OCI-LY1 (cell line): Measurements from ENCODE around the gene RAD23A.

ENCODE experiments used
- H2AFZ ChIP-seq: fragments of 200-600 bp; sonication (generic), shearing (Covaris generic); 2 replicates; pipeline ENCODE4 v1.6.0; 2014; ENCODE audit warnings: antibody characterized with exemption, mild to moderate bottlenecking, low read length
- H3F3A ChIP-seq: fragments of 200-600 bp; sonication (generic), shearing (Covaris generic); 2 replicates; pipeline ENCODE4 v1.6.0; 2014; ENCODE audit warnings: mild to moderate bottlenecking, antibody characterized with exemption, low read length, moderate library complexity; ENCODE audit not compliant: insufficient read depth
- H3K27ac ChIP-seq: fragments of 200-600 bp; sonication (generic); 2 replicates; pipeline ENCODE4 v1.5.1; 2014; ENCODE audit warnings: low read length, mixed run types, mild to moderate bottlenecking, low read depth; ENCODE audit not compliant: poor library complexity, severe bottlenecking
- H3K27me3 ChIP-seq: fragments of 200-600 bp; sonication (generic); 2 replicates; pipeline ENCODE4 v1.6.0; 2014; ENCODE audit warnings: antibody characterized with exemption, mild to moderate bottlenecking, low read length, moderate library complexity; ENCODE audit not compliant: insufficient read depth
- H3K36me3 ChIP-seq: fragments of 200-600 bp; sonication (generic); 2 replicates; pipeline ENCODE4 v1.6.1; 2014; ENCODE audit warnings: mild to moderate bottlenecking, antibody characterized with exemption, low read length, moderate library complexity, mixed read lengths; ENCODE audit not compliant: insufficient read depth
- H3K4me1 ChIP-seq: fragments of 200-600 bp; sonication (generic); 2 replicates; pipeline ENCODE4 v1.5.1; 2014; ENCODE audit warnings: mild to moderate bottlenecking, low read length, moderate library complexity; ENCODE audit not compliant: insufficient read depth, severe bottlenecking
- H3K4me2 ChIP-seq: fragments of 200-600 bp; sonication (generic), shearing (Covaris generic); 2 replicates; pipeline ENCODE4 v1.6.1; 2014; ENCODE audit warnings: low read length
- H3K4me3 ChIP-seq: fragments of 200-600 bp; sonication (generic); 2 replicates; pipeline ENCODE4 v1.5.1; 2014; ENCODE audit warnings: low read length, low read depth, mild to moderate bottlenecking, mixed read lengths; ENCODE audit not compliant: poor library complexity, severe bottlenecking
- H3K79me2 ChIP-seq: fragments of 200-600 bp; shearing (Covaris generic); 2 replicates; pipeline ENCODE4 v1.6.1; 2016; ENCODE audit warnings: mixed run types, low read length, mixed read lengths; ENCODE audit not compliant: insufficient read depth
- H3K9ac ChIP-seq: fragments of 200-600 bp; sonication (generic), shearing (Covaris generic); 2 replicates; pipeline ENCODE4 v1.6.1; 2014; ENCODE audit warnings: mild to moderate bottlenecking, low read length, mixed read lengths
- H3K9me2 ChIP-seq: fragments of 200-600 bp; sonication (generic), shearing (Covaris generic); 2 replicates; pipeline ENCODE4 v1.6.1; 2014; ENCODE audit warnings: low read depth, mild to moderate bottlenecking, low read length, mixed read lengths
- H3K9me3 ChIP-seq: fragments of 200-600 bp; shearing (Covaris generic); 2 replicates; pipeline ENCODE4 v1.6.1; 2014; ENCODE audit warnings: low read length, mixed read lengths
- H4K20me1 ChIP-seq: fragments of 200-600 bp; sonication (generic), shearing (Covaris generic); 2 replicates; pipeline ENCODE4 v1.6.0; 2016; ENCODE audit warnings: mild to moderate bottlenecking, low read length; ENCODE audit not compliant: insufficient read depth
- CTCF ChIP-seq: fragments of 200-600 bp; sonication (generic), shearing (Covaris generic); IDR thresholded peaks from 2 replicates; pipeline ENCODE4 v1.5.1; 2017; ENCODE audit warnings: mild to moderate bottlenecking, antibody characterized with exemption, low read length, moderate library complexity, mixed read lengths
- EZH2 ChIP-seq: fragments of 200-600 bp; sonication (generic), shearing (Covaris generic); IDR thresholded peaks from 2 replicates; pipeline ENCODE4 v1.8.0; 2017; ENCODE audit warnings: borderline replicate concordance, mixed run types, mild to moderate bottlenecking, antibody characterized with exemption, low read length, moderate library complexity, mixed read lengths

RAD23A gene

GRCh38 chr19:12994701-12995595 lies 49.3 kb downstream of the RAD23A start, which contains the start of gene NFIX:
NFIX (plus strand) TSS chr19:12995475; CDS start chr19:12995838, 363 bp downstream.
- H3K4me3 ChIP-seq: peak within 1 kb of the TSS; percentile 47
- no peaks in the 10 kb centered on the region for H3K9me2 ChIP-seq
- no peaks in the 10 kb centered on the region for H3K4me1 ChIP-seq
- no peak for TF ChIP-seq CTCF
- no peak for TF ChIP-seq EZH2
- no peaks in the 10 kb centered on the region for H4K20me1 ChIP-seq
- peaks cover 7% of the 10 kb centered on the region; the same call in 1 of the 2 replicates for H3K27me3 ChIP-seq
- no peak within 1 kb of the TSS for H3K27ac ChIP-seq
- H3K9me3 ChIP-seq: no peaks in the 10 kb centered on the region
- H3K9ac ChIP-seq: no peak within 1 kb of the TSS
- H3K36me3 ChIP-seq: no peaks in the 10 kb centered on the region
- no peak within 1 kb of the TSS for H2AFZ ChIP-seq
- H3F3A ChIP-seq: no peaks in the 10 kb centered on the region
- no peaks in the 10 kb centered on the region for H3K79me2 ChIP-seq
- peak within 1 kb of the TSS; percentile 52 for H3K4me2 ChIP-seq

GRCh38 chr19:12995596-12996405 lies 50.1 kb downstream of the RAD23A start:
- H3K36me3 ChIP-seq: no peaks in the 10 kb centered on the region
- H3K9me3 ChIP-seq: no peaks in the 10 kb centered on the region
- H3K4me3 ChIP-seq: no peak overlapping the region
- no peak for TF ChIP-seq EZH2
- no peak for TF ChIP-seq CTCF
- no peak overlapping the region; the same call in 1 of the 2 replicates for H3K4me2 ChIP-seq
- no peaks in the 10 kb centered on the region for H4K20me1 ChIP-seq
- H3K4me1 ChIP-seq: no peaks in the 10 kb centered on the region
- no peak overlapping the region for H3K9ac ChIP-seq
- H3K27ac ChIP-seq: no peak overlapping the region
- peaks cover 7% of the 10 kb centered on the region; the same call in 1 of the 2 replicates for H3K27me3 ChIP-seq
- no peaks in the 10 kb centered on the region for H3K9me2 ChIP-seq
- no peaks in the 10 kb centered on the region for H3F3A ChIP-seq
- no peak overlapping the region for H2AFZ ChIP-seq
- no peaks in the 10 kb centered on the region for H3K79me2 ChIP-seq

- H2AFZ ChIP-seq: no peak overlapping the region
- H3K36me3 ChIP-seq: no peaks in the 10 kb centered on the region
- no peaks in the 10 kb centered on the region for H3K4me1 ChIP-seq
- H3K4me2 ChIP-seq: no peak overlapping the region
- H3K9me2 ChIP-seq: no peaks in the 10 kb centered on the region
- H4K20me1 ChIP-seq: no peaks in the 10 kb centered on the region
- H3K9me3 ChIP-seq: no peaks in the 10 kb centered on the region
- H3K27me3 ChIP-seq: peaks cover 10% of the 10 kb centered on the region; the same call in 1 of the 2 replicates
- no peak overlapping the region for H3K9ac ChIP-seq
- no peak overlapping the region for H3K27ac ChIP-seq
- no peak overlapping the region for H3K4me3 ChIP-seq
- H3F3A ChIP-seq: no peaks in the 10 kb centered on the region
- no peaks in the 10 kb centered on the region for H3K79me2 ChIP-seq
- TF ChIP-seq CTCF: no peak
- no peak for TF ChIP-seq EZH2
These were observed 50.9 kb downstream of the RAD23A start for GRCh38 chr19:12996406-12997094.
